ENCODE data around the gene OR5P2.
"Not testable (repeated sequence)": the region's sequence is repeated elsewhere in the genome, so short reads cannot be mapped to it uniquely, and the experiment has no call there.

OR5P2 gene, protein sequence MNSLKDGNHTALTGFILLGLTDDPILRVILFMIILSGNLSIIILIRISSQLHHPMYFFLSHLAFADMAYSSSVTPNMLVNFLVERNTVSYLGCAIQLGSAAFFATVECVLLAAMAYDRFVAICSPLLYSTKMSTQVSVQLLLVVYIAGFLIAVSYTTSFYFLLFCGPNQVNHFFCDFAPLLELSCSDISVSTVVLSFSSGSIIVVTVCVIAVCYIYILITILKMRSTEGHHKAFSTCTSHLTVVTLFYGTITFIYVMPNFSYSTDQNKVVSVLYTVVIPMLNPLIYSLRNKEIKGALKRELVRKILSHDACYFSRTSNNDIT

DNA sequence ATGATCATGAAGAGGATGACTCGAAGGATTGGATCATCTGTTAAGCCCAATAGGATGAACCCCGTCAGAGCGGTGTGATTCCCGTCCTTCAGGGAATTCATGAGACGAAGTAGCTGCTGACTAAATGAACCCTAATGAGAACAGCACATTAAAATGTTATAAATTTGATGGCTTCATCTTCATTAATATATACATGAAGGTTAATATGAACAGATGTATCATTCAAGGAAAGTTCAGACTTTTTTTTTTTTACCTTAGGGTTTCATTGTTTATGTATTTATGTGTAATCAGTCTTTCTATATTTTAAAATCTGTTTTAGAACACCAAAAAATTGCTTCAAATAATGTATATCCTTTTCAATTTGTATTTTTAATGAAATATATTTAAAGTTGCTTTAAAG lies at the start of gene OR5P2:
Gene OR5P2, minus strand, starts transcription at position 101 of the 400 bp plus-strand sequence. Its CDS starts 0 bp downstream, at position 101.
- no peak for DNase-seq

DNA sequence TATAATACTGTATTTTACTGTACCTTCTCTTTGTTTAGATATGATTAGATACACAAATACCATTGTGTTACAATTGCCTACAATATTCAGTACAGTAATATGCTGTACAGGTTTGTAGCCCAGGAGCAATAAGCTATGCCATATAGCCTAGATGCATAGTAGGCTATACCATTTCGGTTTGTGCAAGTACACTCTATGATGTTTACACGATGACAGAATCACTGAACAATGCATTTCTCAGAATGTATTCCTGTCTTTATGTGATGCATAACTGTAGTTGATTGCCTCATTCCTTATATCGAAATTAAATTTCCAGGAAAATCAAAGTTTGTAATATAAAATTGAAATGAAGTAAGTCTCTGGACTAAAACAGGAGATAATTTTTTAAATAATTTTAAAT lies 49.3 kb upstream of the OR5P2 start:
- DNase-seq, result no peak

DNA sequence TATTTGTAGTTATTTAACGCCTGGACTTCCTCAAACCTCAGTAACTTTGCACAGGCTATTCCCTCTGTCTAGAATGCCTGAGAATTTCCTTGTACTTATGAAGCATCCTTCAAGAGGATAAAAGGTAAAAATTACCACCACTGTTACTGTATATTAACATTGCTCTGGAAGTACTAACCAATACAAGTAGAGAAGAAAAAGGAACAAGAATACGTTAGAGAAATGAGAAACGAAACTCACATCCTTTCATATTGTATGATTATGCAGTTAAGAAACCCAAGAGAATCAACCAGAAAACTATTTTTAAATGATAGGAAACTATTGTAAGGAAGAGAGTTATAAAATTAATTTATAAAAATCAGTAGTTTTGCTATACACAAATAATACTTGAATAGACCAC lies 48.2 kb upstream of the OR5P2 start:
- no peak for DNase-seq

DNA sequence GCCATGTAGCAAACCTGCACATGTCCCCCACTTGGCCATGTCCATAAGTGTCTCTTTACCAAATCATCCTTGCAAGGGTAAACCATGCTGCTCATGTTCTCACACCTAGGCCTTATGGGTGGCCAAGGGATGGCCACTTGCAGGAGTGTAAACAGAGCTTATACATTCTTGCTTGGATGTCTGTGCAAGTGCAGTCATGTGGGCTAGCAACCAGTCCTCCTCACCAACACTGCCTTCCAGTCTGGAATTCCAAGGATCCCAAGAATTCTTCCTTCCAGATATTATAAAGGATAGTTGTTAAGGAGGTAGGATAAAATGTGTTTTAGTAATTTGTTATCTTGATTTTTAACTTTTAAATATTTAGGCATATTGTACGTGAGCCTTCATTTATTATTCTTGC lies 47.8 kb upstream of the OR5P2 start:
- no peak for DNase-seq

DNA sequence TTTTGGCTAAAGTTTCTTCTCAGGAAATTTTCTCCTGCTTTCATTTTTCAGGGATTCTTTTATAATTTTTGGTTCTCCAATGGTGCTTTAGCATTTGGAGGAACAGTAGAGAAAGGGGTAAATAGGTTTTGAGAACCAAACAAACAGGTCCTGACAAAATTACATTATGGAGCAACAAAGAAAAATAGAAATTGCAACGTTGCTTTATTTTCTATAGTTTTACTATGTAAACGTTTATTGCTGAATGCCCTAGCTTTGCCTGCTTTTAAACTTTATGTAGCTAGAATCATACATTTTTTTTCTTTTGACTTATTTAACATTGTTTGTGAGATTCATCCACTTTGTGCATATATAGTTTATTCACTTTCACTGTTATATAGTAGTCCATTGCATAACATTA lies 43.8 kb upstream of the OR5P2 start:
- DNase-seq, result no peak

DNA sequence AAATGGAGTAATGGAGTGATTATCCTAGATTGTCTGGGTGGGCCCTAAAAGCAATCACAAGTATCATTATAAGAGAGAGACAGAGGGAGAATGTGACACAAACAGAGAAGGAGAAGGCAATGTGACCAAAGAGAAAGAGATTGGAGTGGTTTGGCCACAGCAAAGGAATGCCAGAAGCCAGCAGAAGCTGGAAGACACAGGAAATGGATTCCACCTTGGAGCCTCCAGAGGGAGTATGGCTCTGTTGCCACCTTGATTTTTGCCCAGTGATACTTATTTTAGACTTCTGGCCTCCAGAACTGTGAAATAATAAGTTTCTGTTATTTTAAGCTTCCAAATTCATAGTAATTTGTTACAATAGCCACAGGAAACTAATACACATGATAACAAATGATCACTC lies 36.8 kb upstream of the OR5P2 start:
- DNase-seq, result no peak

DNA sequence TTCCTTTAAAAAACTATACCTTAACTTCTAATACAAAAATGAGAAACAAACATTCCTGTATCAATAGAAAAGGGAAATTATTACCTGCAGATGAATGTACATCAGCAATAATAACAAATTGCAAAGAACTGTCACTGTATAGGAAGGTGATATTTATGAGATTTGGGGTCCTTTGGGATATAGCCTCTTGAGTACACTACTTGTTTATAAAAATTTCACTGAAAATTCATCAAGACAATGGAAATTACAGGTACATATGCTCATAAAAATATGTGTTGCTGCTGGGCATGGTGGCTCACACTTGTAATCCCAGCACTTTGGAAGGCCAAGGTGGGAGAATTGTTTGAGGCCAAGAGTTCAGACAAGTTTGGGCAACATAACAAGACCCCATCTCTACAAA lies 34.0 kb upstream of the OR5P2 start, which contains the start of gene OR5P3:
Gene OR5P3, minus strand, starts transcription at position 101 of the 400 bp plus-strand sequence.
- no peak for DNase-seq

DNA sequence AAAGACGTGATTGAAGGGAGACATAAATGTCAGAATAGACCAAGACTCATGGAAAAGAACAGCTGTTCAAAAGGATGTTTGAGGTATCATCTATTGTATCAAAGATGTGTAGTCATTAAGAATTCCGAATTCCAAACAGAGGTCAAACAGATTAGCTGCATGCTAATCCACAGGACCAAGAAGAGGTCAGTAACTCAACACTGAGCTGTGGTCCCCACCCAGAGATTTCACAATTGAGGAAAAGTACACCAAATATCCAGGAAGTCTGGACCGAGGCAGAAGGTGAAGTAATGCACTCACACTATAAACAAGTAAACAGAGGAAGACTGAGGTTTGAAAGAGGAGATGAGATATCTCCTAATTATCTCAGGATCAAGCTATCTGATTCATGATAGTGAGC lies 29.6 kb upstream of the OR5P2 start:
- no peak for DNase-seq

DNA sequence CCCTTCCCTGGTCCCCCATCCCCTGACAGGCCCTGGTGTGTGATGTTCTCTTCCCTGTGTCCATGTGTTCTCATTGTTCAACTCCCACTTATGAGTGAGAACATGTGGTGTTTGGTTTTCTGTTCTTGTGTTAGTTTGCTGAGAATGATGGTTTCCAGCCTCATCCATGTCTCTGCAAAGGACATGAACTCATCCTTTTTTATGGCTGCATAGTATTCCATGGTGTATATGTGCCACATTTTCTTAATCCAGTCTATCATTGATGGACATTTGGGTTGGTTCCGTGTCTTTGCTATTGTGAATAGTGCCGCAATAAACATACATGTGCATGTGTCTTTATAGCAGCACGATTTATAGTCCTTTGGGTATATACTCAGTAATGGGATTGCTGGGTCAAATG lies 23.7 kb upstream of the OR5P2 start:
- DNase-seq, result not testable (repeated sequence)

DNA sequence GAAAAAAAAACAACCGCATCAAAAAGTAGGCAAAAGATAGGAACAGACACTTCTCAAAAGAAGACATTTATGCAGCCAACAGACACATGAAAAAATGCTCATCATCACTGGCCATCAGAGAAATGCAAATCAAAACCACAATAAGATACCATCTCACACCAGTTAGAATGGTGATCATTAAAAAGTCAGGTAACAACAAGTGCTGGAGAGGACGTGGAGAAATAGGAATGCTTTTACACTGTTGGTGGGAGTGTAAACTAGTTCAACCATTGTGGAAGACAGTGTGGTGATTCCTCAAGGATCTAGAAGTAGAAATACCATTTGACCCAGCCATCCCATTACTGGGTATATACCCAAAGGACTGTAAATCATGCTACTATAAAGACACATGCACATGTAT lies 18.2 kb upstream of the OR5P2 start:
- not testable (repeated sequence) for DNase-seq

DNA sequence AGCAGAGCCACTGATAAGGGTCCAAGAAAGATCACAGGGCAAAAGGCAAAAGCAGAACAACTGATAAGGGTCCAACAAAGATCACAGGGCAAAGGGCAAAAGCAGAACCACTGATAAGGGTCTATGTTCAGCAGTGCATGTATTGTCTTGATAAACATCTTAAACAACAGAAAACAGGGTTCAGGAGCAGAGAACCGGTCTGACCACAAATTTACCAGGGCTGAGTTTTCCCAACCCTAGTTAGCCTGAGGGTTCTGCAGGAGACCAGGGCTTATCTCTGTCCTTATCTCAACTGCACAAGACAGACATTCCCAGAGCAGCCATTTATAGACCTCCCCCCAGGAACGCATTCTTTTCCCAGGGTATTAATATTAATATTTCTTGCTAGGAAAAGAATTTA lies 13.6 kb upstream of the OR5P2 start:
- not testable (repeated sequence) for DNase-seq

DNA sequence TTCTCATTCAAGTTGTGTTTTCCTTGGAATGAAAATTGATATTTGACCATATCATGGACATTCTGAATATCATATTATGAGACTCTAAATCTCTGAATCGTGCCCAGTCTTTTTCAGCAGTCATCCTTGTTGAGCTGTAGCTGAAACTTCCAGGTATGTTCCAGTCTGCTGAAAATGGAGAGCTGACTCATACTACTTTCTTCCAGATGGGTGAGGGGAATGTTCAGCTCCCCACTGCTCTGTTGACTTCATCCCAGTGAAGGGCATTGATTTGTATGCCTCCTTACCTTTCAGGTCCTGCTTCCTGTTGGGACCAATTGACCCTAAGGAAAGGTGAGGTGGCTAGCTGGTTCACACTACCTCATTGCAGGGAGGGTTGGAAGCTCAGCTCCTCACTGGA lies 3.5 kb downstream of the OR5P2 start:
- no peak for DNase-seq

DNA sequence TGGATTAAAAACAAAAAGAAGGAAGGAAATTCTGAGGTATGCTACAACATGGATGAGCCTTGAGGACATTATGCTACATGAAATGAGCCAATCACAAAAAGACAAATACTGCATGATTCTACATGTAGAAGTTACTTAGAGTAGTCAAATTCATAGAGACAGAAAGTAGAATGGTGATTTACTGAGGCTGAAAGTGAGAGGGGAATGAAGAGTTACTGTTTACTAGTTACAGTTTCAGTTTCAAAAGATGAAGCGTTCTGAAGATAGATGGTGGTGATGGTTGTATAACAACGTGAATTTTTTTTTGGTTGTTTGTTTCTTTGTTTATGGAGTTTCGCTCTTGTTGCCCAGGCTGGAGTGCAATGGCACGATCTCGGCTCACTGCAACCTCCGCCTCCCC lies 9.5 kb downstream of the OR5P2 start:
- no peak for DNase-seq

DNA sequence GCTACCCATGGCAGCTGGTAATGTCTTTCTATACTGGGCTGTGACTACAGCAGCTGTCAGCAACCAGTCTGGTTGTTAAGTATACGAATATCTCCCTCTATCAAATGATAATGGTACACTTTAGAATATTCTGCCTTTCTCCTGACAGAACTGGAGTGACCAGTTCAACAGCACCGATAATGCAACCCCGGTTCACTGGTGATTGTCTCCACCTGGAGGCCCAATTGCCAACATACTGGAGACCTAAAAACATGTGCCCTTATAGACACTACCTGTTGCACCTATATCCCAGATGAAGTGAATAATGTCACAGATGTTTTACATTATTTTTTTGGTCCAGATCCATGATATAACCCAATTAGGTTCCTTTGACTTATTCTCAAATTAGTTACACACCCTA lies 21.1 kb downstream of the OR5P2 start:
- DNase-seq, result no peak

DNA sequence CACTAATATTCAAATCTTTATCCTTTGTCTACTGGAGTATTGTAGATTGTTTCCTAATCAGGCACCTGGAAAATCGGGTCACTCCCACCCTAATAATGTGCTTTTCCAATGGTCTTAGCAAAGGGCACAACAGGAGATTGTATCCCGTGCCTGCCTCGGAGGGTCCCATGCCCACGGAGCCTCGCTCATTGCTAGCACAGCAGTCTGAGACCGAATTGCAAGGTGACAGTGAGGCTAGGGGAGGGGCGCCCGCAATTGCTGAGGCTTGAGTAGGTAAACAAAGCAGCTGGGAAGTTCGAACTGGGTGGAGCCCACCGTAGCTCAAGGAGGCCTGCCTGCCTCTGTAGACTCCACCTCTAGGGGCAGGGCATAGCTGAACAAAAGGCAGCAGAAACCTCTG lies 32.4 kb downstream of the OR5P2 start:
- DNase-seq, result not testable (repeated sequence)

DNA sequence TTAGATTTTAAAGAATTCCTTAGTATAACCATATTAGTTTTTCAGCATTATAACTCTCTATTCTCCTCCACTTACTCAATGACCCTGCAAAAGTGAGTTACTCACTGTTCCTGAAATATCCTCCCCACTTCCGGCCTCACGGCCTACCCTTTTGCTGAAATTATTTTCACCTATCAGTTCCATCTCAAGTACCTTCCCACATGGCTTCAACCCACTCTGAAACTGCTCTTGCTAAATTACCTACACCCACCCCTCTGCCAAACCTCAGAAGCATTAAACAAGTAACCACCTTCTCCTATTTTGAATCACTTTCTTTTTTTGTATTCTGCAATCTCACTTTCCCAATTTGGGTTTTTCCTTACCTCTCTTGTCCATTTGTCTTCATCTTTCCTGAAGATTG lies 37.7 kb downstream of the OR5P2 start:
- DNase-seq, result no peak

DNA sequence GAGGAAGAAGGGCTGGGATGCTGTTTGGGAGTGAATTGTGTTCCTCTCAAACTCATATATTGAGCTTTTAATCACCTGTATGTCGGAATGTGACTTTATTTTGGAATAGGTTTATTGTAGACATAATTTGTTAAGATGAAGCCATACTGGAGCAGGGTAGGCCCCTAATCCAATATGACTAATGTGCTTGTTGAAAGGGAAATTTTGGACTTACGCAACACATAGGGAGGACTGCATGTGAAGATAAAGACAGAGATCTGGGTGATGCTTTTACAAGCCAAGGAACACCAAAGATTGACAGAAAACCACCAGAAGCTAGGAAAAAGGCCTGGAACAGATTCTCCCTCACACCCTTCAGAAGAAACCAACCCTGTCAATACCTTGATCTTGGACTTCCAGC lies 47.3 kb downstream of the OR5P2 start:
- no peak for DNase-seq
